ENCODE results near the gene CRABP1. TPM values are rescaled to one million over a fixed set of nuclear protein-coding genes. Genes with fewer than 3 reads are reported as not detected.

The CRABP1 gene
- total and polyA plus RNA-seq, 9 donors = 0.40 to 2.7 (median 0.56) TPM; not detected in 6

GRCh38 chr15:78391781-78392180 lies 51.6 kb downstream of the CRABP1 start:
- Histone ChIP-seq H3K9me3 (no peaks in the 10 kb centered on the region), H3K27ac (no peak overlapping the region), H3K4me3 (no peak overlapping the region), H3K4me1 (ENCODE audit: insufficient read depth) (no peaks in the 10 kb centered on the region), H3K36me3 (no peaks in the 10 kb centered on the region), H3K27me3 (no peaks in the 10 kb centered on the region)
- DNase-seq = no peak
- WGBS, 3 donors = 93 to 97% (median 95%) methylated on average over 3 of the region's 3 CpGs
- TF ChIP-seq CTCF (IDR thresholded peaks at IDR 0.05) (no peak), POLR2A (IDR thresholded peaks at IDR 0.05) (no peak), EP300 (IDR thresholded peaks at IDR 0.05) (no peak)
- intact Hi-C loops (cut with DNase I) = no loop called here

- DNase-seq = no peak
- intact Hi-C loops (cut with DNase I) = no loop called here
- Histone ChIP-seq H3K36me3 (no peaks in the 10 kb centered on the region), H3K4me3 (no peak overlapping the region), H3K4me1 (ENCODE audit: insufficient read depth) (peaks cover 2% of the 10 kb centered on the region), H3K9me3 (no peaks in the 10 kb centered on the region), H3K27me3 (no peaks in the 10 kb centered on the region), H3K27ac (no peak overlapping the region)
- whole genome bisulfite sequencing, 3 donors = 54 to 74% (median 56%) methylated on average over 4 of the region's 4 CpGs
- TF ChIP-seq CTCF (IDR thresholded peaks at IDR 0.05) = no peak
- no peak for TF ChIP-seq EP300 (IDR thresholded peaks at IDR 0.05)
- TF ChIP-seq POLR2A (IDR thresholded peaks at IDR 0.05) = no peak
Measured at GRCh38 chr15:78392430-78392829, 52.3 kb downstream of the CRABP1 start.

- Histone ChIP-seq H3K27ac (no peak overlapping the region), H3K27me3 (no peaks in the 10 kb centered on the region), H3K9me3 (no peaks in the 10 kb centered on the region), H3K4me3 (no peak overlapping the region), H3K4me1 (ENCODE audit: insufficient read depth) (peaks cover 2% of the 10 kb centered on the region), H3K36me3 (no peaks in the 10 kb centered on the region)
- WGBS, 3 donors = 43 to 50% (median 45%) methylated on average over 1 of the region's 1 CpG
- TF ChIP-seq POLR2A (IDR thresholded peaks at IDR 0.05) (no peak), EP300 (IDR thresholded peaks at IDR 0.05) (no peak), CTCF (IDR thresholded peaks at IDR 0.05) (no peak)
- intact Hi-C loops (cut with DNase I) = no loop called here
- DNase-seq = no peak
Measured at GRCh38 chr15:78393137-78393536, 53.0 kb downstream of the CRABP1 start.

- no peak overlapping the region for H3K27ac ChIP-seq
- no peaks in the 10 kb centered on the region for H3K9me3 ChIP-seq
- TF ChIP-seq POLR2A (IDR thresholded peaks at IDR 0.05) = no peak
- no peak for TF ChIP-seq EP300 (IDR thresholded peaks at IDR 0.05)
- no peak for TF ChIP-seq CTCF (IDR thresholded peaks at IDR 0.05)
- H3K27me3 ChIP-seq = no peaks in the 10 kb centered on the region
- DNase-seq = no peak
- no peak overlapping the region for H3K4me3 ChIP-seq
- intact Hi-C loops (cut with DNase I) = no loop called here
- peaks cover 2% of the 10 kb centered on the region for H3K4me1 ChIP-seq (ENCODE audit: insufficient read depth)
- no peaks in the 10 kb centered on the region for H3K36me3 ChIP-seq
- 75 to 86% (median 82%) methylated on average over 3 of the region's 3 CpGs for WGBS, 3 donors
Measured at GRCh38 chr15:78394026-78394425, 53.9 kb downstream of the CRABP1 start.

All from ovary (tissue), 9 donors.